ENCODE measurements around the gene HTT. TPM values are rescaled to one million over a fixed set of nuclear protein-coding genes. Genes with fewer than 3 reads are reported as not detected.

The HTT gene
- total and polyA plus RNA-seq, 2 of the 13 experiments (the other 11 are each of a cell fraction or from before 2014, with no cell fraction given), result 17.5 to 19.5 TPM

DNA sequence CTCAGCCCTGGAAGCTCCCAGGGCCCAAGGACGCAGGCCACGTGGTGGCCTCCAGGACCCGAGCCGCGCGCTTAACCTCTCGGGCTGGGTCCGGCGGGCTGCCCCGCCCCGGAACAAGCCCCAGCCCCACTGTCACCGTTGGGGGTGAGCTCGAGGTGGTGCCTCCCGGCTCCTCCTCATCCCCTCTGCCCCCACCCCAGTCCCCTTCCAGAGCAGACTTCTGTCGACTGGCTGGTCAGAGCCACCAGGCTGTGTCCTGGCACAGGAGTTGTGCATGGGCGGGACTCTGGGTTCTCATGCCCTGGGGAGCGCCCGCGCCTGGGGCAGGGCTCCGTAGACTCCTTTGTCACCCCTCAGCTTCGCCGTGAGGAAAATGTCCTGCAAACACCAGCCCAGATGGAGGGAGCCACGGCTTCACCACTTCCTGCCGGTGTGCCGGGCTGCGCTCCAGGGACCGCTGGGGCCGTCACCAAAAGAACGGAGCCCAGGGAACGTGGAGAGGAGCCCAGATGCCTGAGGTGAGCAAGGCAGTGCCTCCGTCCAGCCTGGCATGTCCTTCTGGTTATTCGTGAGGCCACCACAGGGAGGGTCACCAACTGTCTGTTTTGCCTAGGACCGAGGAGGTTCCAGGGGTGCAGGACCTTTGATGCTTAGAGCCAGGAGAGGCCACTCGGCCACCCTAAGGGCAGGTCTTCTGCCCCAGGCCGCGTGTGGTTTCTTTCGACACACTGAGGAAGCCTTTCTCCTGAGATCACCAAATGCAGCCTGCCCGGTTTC is 211.3 kb downstream of the HTT start (continued):
- TF ChIP-seq HNRNPL (IDR thresholded peaks at IDR 0.05; ENCODE audit: low read depth, low read length) (peak; percentile 84), ZUFSP (CRISPR knock-in tag; IDR thresholded peaks at IDR 0.05; ENCODE audit: borderline replicate concordance) (no peak), ZNF235 (CRISPR knock-in tag; IDR thresholded peaks at IDR 0.05; ENCODE audit: borderline replicate concordance) (no peak), ZNF776 (CRISPR knock-in tag; IDR thresholded peaks at IDR 0.05) (no peak), PAXIP1 (CRISPR knock-in tag; conservative IDR thresholded peaks at IDR 0.05) (no peak; the same call in 1 of the 2 replicates), EHMT2 (IDR thresholded peaks at IDR 0.05; ENCODE audit: borderline replicate concordance, low read depth, low read length) (no peak), MED1 (CRISPR knock-in tag; IDR thresholded peaks at IDR 0.05) (peak; percentile 77), BRCA1 (CRISPR knock-in tag; IDR thresholded peaks at IDR 0.05) (no peak), ZBED4 (CRISPR knock-in tag; IDR thresholded peaks at IDR 0.05; ENCODE audit: borderline replicate concordance) (peak; percentile 86; the same call in 1 of the 2 replicates), ZNF619 (CRISPR knock-in tag; IDR thresholded peaks at IDR 0.05) (no peak)
- TF ChIP-seq, protein P1, sequence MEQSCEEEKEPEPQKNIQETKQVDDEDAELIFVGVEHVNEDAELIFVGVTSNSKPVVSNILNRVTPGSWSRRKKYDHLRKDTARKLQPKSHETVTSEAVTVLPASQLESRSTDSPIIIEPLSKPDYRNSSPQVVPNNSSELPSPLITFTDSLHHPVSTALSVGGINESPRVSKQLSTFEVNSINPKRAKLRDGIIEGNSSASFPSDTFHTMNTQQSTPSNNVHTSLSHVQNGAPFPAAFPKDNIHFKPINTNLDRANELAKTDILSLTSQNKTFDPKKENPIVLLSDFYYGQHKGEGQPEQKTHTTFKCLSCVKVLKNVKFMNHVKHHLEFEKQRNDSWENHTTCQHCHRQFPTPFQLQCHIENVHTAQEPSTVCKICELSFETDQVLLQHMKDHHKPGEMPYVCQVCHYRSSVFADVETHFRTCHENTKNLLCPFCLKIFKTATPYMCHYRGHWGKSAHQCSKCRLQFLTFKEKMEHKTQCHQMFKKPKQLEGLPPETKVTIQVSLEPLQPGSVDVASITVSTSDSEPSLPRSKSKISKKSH (CRISPR knock-in tag; IDR thresholded peaks at IDR 0.05; ENCODE audit: borderline replicate concordance), result no peak
- TF ChIP-seq, protein P2, sequence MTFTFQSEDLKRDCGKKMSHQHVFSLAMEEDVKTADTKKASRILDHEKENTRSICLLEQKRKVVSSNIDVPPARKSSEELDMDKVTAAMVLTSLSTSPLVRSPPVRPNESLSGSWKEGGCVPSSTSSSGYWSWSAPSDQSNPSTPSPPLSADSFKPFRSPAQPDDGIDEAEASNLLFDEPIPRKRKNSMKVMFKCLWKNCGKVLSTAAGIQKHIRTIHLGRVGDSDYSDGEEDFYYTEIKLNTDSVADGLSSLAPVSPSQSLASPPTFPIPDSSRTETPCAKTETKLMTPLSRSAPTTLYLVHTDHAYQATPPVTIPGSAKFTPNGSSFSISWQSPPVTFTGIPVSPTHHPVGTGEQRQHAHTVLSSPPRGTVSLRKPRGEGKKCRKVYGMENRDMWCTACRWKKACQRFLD (CRISPR knock-in tag; IDR thresholded peaks at IDR 0.05; ENCODE audit: borderline replicate concordance), result 0 out of 2 replicates have a peak, but pooled peaks have one; percentile 18

All from HepG2 (cell line).